Right atrium auricular region (tissue), 2 donors: ENCODE results near the gene PGD. TPM values are rescaled to one million over a fixed set of nuclear protein-coding genes. Genes with fewer than 3 reads are reported as not detected.
"Not testable (repeated sequence)": the region's sequence is repeated elsewhere in the genome, so short reads cannot be mapped to it uniquely, and the experiment has no call there.

Experiments used
- DNase-seq: peaks from one replicate; pipeline ENCODE4 v3.0.0-alpha.2; 2019; ENCODE audit warnings: low spot score
- H3K27ac ChIP-seq, 2 donors: fragments of 200-600 bp; sonication (generic); 1 replicate in 1 of 2; 2 replicates in 1 of 2; pipeline ENCODE4 v1.5.1; 2016 to 2019
- H3K27me3 ChIP-seq, 2 donors: fragments of 200-600 bp; sonication (generic); one replicate each; pipeline versions ENCODE4 v1.5.1 to v1.6.0; 2017 to 2019
- H3K36me3 ChIP-seq: fragments of 200-600 bp; sonication (generic); one replicate; pipeline ENCODE4 v1.5.1; 2016
- H3K4me1 ChIP-seq, 2 donors: fragments of 200-600 bp; sonication (generic); one replicate each; pipeline versions ENCODE4 v1.5.1 to v1.6.0; 2017 to 2019
- H3K4me3 ChIP-seq, 2 donors: fragments of 200-600 bp; sonication (generic); 1 replicate in 1 of 2; 2 replicates in 1 of 2; pipeline ENCODE4 v1.5.1; 2017 to 2019; ENCODE audit warnings: mild to moderate bottlenecking in 1 of 2, moderate library complexity in 1 of 2
- H3K9me3 ChIP-seq, 2 donors: fragments of 200-600 bp; sonication (generic); one replicate each; pipeline ENCODE4 v1.5.1; 2019
- total RNA-seq, 2 donors: library from RNA; depleted of rRNA; stranded (reverse); fragments of >200 nt; gene quantifications; one replicate each; pipeline ENCODE4 v1.1.0, GENCODE V29; 2016
- TF ChIP-seq, protein P1 (sequence below), 2 donors: fragments of 200-600 bp; sonication (generic); IDR thresholded peaks; one replicate each; pipeline ENCODE4 v1.5.1; 2019; ENCODE audit warnings: antibody characterized with exemption in 2 of 2

The PGD gene
- total RNA-seq, 2 donors from 2014 or later = 51.1 to 59.9 TPM

DNA sequence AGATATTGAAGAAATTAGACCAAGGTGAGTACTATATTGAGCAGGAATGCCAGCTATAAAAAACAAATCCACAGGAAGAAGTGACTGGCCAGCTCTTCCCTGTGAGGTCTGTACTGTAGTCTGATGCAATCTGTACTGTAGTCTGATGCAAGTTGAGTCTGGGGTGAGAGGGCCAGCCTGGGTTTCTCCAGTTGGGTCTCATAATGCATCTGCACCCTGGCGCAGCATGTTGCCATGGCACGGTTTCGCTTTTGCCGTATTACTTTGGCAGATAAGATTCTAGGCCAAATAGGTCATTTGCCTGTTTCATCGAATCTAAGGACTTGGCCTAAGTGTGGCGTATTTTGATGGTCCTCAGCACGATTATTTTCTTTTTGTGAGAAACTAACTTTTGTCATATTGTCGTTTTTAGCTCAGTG is 24.4 kb upstream of the PGD start:
- peaks cover 32% of the 10 kb centered on the region for H3K36me3 ChIP-seq
- H3K27me3 ChIP-seq = no peaks in the 10 kb centered on the region
- no peak overlapping the region for H3K27ac ChIP-seq
- peaks cover 0 to 11% of the 10 kb centered on the region in 2 donors for H3K4me1 ChIP-seq
- no peaks in the 10 kb centered on the region for H3K9me3 ChIP-seq
- DNase-seq = no peak
- TF ChIP-seq, protein P1, sequence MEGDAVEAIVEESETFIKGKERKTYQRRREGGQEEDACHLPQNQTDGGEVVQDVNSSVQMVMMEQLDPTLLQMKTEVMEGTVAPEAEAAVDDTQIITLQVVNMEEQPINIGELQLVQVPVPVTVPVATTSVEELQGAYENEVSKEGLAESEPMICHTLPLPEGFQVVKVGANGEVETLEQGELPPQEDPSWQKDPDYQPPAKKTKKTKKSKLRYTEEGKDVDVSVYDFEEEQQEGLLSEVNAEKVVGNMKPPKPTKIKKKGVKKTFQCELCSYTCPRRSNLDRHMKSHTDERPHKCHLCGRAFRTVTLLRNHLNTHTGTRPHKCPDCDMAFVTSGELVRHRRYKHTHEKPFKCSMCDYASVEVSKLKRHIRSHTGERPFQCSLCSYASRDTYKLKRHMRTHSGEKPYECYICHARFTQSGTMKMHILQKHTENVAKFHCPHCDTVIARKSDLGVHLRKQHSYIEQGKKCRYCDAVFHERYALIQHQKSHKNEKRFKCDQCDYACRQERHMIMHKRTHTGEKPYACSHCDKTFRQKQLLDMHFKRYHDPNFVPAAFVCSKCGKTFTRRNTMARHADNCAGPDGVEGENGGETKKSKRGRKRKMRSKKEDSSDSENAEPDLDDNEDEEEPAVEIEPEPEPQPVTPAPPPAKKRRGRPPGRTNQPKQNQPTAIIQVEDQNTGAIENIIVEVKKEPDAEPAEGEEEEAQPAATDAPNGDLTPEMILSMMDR (IDR thresholded peaks at IDR 0.05) = no peak
- H3K4me3 ChIP-seq = no peak overlapping the region

DNA sequence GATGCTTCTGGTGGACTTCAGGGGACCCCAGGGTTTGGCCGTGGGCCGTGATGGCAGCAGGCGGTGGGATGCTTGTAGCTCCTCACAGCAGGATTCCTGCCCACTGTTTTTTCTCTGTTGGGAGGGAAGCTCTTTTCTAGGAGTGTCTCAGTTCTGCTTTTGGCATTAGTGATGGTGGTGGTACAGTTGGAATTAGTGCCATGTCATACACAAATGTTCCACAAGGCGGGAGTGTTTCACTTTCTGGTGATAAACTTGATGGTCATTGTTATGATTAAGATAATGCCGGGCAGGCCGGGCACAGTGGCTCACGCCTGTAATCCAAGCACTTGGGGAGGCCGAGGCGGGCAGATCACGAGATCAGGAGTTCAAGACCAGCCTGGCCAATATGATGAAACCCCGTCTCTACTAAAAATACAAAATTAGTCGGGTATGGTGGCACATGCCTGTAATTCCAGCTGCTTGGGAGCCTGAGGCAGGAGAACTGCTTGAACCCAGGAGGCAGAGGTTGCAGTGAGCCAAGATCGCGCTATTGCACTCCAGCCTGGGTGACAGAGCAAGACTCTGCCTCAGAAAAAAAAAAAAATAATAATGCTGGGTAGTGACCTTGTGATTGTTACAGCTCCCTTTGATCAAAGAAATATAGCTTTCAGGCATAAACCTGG is 21.4 kb upstream of the PGD start:
- peak overlapping the region; percentile 54 to 58 for H3K27ac ChIP-seq
- peaks cover 18% of the 10 kb centered on the region for H3K36me3 ChIP-seq
- not testable (repeated sequence) for H3K9me3 ChIP-seq, H3K4me3 ChIP-seq, H3K27me3 ChIP-seq
- peak; percentile 87 for DNase-seq
- TF ChIP-seq, protein P1 (IDR thresholded peaks at IDR 0.05) = peak; percentile 58 to 85
- H3K4me1 ChIP-seq = peaks cover 0 to 11% of the 10 kb centered on the region in 2 donors

DNA sequence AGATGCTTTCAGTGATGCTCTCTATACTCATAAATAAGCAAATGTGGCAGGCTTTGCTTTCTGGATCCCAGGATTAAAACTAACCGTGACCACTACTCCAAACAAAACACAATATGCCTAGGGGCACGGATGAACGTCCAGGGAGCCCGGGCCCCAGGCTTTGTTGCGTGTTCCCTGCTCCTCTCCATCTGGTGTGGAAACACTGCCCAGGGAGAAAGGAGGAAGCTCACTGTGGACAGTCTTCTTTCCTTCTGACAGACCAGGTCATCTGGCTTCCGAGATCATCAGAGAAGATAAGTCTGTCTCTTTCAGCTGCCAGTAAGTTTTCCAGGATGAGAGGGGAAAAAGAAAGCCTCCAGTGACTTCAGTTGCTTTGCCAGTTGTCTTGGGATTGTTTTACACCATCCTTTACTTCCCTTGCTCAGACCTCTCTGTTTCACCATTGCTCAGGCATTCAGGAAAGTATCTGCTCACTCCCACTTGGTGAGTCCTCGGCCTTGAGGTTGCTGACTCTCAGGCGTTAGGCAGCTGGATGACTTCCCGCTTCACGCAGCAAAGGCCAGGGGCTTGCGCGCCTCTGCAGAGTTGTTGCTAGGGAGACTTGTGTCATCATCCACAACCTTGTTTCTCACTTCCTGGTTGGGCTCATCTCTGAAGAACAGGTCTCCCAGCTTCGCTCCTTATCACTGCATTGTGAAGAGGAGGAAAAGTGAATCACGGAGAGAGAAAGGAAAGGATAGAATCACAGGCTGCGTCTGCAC is 20.6 kb upstream of the PGD start:
- TF ChIP-seq, protein P1 (IDR thresholded peaks at IDR 0.05) = no peak
- no peaks in the 10 kb centered on the region for H3K9me3 ChIP-seq
- no peaks in the 10 kb centered on the region for H3K27me3 ChIP-seq
- no peak overlapping the region for H3K4me3 ChIP-seq
- H3K4me1 ChIP-seq = peaks cover 0 to 11% of the 10 kb centered on the region in 2 donors
- H3K36me3 ChIP-seq = peaks cover 18% of the 10 kb centered on the region
- peak overlapping the region; percentile 54 to 58 for H3K27ac ChIP-seq
- no peak for DNase-seq

DNA sequence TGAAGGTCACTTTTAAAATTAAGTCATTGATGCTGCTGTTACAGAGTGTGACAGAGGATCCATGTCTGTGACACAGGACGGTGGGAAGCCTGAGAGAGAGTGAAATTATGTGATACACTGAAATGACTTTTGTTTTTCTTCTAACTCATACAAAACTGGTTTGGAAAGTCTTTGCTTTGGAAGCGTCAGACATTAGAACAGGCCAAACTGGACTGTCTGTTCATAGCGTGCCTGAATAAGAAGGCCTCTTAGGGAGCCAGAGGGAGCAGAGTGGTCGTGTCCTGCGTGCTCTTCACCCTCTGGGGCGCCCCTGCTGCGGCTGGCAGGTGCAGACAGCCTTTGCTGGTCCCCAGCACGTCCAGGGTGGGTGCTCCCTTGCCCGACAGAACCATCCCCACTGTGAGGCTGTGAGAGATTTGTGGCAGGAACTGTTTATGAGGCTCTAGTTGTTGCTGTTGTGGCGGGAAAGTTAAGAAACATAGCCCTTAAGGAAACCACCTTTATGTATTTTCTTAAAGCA is 19.7 kb upstream of the PGD start:
- H3K9me3 ChIP-seq = no peaks in the 10 kb centered on the region
- H3K27ac ChIP-seq = no peak overlapping the region
- H3K27me3 ChIP-seq = no peaks in the 10 kb centered on the region
- H3K4me3 ChIP-seq = no peak overlapping the region
- peaks cover 12% of the 10 kb centered on the region for H3K36me3 ChIP-seq
- DNase-seq = no peak
- TF ChIP-seq, protein P1 (IDR thresholded peaks at IDR 0.05) = no peak
- peaks cover 0 to 11% of the 10 kb centered on the region in 2 donors for H3K4me1 ChIP-seq

DNA sequence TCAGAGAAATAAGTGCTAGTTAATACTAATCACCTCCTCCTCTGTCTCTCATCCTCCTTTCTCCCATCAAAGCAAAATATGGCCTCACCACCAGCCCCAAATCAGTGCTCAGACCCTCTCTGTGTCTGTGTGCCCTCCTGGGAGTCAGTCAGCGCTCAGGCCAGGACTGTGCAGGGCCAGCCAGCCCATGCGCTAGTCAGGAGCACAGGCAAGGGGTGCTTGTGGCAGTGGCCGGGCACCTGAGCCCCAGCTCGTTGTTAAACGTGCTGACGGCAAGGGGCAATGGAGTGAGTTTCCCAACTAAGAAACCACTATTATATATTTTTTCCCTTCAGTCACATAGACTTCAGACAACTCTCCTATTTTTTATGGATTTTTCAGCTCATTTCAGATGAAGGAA is 19.2 kb upstream of the PGD start:
- Histone ChIP-seq H3K27ac (no peak overlapping the region), H3K4me3 (no peak overlapping the region), H3K36me3 (peaks cover 8% of the 10 kb centered on the region), H3K27me3 (no peaks in the 10 kb centered on the region), H3K4me1 (peaks cover 0 to 11% of the 10 kb centered on the region in 2 donors), H3K9me3 (no peaks in the 10 kb centered on the region)
- DNase-seq = no peak
- TF ChIP-seq, protein P1 (IDR thresholded peaks at IDR 0.05) = no peak
